ENCODE measurements around the gene GTF3C4.

Gene GTF3C4

DNA sequence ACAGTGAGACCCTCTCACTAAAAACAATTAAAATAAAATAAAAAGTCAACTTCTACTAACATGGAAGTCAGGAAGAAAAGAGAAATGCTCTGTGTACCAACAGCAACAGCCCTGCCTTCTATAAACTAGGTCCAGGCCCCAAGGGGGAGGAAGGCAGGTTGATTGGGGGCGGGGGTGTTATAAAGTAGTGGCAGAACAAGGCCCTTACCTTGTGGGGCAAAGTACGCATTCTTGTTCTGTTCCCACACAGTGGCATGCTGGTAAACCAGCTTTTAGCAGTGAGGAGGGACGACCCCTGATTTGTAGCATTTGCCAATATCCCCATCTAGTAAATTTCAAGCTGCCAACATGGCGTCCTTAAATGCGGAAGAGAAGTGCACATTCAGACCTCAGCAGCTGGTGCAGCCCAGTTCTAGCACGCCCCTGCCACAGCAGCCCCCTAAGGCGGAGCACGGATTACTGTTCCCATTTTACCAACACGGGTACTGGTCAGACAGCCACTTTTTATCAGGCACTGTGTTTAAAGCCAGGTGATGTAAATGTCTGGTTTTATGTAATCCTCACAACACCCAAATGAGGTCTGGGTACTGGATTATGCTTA is 69.5 kb downstream of the GTF3C4 start:
- no peak for DNase-seq

DNA sequence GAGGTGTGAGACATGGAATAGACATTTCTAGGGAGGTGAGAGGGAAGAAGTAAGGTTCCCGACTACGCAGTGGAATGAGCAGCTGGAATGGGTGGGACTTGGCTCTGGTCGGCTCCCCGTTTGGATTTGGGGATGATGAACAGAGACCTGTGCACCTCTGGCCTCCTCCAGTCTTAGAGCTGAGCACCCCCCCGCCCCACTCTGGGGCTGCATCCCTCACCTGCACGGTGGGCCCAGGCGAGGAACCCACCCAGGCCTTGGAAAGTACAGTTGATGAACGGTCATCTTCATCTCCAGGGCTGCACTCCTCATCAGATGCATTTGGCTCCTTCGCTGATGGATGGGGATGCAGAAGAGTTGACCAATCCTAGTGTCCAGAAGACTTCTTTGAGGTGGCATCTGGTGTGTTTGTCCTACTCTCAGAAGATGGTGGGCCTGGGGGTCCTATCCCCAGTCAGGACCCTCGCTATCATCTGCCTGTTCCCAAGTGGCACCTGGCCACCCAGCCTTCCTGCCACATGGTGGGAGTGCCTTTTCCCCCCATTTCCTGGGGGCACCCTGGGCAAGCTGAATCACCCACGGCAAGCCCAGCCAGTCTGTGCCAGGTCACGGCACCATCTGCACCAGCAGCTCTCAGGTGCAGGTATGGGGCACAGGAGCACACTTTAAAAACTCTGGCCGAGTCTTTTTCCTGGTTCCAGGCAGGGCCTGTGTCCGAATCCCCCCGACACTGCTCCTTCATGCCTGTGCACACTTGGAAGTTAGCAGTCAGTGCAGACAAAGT is 70.5 kb downstream of the GTF3C4 start:
- no peak for DNase-seq

- no peak for DNase-seq
Observed at GRCh38 chr9:132742821-132743311, 72.6 kb downstream of the GTF3C4 start.

- DNase-seq = no peak
Observed at GRCh38 chr9:132743931-132744479, 73.7 kb downstream of the GTF3C4 start.
